SHP77 treated with DMSO at 0.1 percent for 48 hours (cell line): ENCODE results near the gene GPBP1L1.

Experiments
- DNase-seq: peaks from one replicate; lab custom pipeline; 2025; lab: John Stamatoyannopoulos, UW

The GPBP1L1 gene

DNA sequence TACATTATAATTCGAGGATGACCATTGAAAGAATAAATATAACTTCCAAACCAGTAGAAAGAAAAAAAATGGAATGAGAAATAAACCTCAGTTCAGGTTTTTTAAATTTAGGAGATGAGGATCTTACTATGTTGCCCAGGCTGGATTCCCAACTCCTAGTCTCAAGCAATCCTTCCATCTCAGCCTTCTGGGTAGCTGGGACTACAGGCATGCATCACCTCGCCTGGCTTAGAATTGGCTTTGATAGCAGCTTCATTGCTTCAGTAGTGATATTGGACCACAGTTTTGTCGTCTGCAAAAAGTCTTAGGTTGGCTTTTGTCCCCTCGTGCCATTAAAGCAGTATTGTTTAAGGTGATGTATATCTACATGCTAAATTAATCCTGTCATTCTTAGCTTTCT is 99.6 kb downstream of the GPBP1L1 start:
- no peak for DNase-seq

- no peak for DNase-seq
Measured at GRCh38 chr1:45585496-45586075, 100.7 kb downstream of the GPBP1L1 start.

GRCh38 chr1:45585110-45585426 is 101.3 kb downstream of the GPBP1L1 start:
- no peak for DNase-seq

DNA sequence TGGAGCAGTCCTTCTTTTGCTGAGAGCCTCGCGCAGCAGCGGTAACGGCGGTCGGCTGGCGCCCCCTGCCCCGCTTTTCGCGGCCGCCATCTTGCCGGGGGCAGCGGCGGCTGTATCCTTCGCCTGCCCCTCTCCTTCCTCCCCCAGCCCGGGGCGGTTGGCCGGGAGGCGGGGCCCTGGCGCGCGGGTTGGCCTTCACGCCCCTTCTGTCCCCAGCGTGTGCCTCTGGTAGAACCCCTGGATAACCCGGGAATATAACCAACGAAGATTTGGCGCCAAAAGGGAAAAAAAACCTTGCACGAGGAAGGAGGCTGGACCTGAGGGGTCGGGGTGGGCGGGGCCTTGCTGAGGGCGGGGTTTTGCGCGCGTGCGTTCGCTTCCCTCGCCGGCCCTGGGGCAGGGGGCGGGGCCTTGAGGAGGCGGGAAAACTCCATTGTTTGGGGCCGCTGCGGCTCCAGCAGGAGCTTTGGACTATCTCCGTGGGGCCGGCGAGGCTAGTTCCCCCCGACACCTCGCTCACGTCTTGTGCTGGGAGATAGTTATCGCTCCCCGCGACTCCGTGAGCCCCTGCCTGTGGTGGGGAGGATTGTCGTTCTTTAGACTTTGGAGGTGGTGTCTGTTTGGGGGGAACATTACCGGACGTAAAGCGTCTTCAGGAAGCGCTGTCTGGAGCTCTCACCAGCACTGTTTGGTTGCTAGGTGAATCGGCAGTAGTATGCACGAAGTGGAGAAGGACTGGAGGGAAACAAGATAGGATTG is 101.8 kb downstream of the GPBP1L1 start:
- DNase-seq: peak; percentile 62

DNA sequence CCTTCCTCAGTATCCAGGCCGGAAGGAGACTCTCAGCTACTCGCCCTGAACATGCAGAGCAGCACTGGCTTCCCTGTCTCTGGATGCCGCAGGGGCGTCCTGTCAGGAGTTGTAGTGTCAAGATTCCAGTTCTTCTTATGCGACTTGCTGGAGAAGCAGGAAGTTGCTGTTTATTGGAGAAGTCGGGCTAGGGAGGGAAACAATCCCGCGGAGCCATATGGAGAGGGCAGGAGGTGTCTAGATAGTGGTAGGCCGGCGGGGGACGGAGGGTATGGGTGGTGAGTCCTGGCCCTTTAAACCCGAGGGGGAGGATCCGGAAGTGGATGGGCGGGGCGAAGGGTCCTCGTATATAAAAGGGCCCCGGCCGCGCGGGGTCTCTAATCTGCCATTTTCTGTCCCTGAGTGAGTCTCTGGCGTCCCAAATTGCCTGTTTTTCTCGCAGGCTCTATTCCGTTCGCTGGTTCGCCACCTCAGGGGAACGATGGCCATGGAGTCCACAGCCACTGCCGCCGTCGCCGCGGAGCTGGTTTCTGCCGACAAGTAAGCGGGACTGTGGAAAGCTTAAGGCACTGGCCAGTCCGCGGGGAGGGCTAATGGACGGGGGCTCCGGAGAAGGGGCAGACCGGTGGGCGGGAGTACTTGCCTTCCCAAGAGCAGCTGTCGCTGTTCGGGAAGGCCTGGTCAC is 102.5 kb downstream of the GPBP1L1 start, which contains the start of gene NASP:
NASP (plus strand) TSS at position 376 of the 685 bp plus-strand sequence; CDS start at position 482, 106 bp downstream.
- DNase-seq: peak; percentile 64

DNA sequence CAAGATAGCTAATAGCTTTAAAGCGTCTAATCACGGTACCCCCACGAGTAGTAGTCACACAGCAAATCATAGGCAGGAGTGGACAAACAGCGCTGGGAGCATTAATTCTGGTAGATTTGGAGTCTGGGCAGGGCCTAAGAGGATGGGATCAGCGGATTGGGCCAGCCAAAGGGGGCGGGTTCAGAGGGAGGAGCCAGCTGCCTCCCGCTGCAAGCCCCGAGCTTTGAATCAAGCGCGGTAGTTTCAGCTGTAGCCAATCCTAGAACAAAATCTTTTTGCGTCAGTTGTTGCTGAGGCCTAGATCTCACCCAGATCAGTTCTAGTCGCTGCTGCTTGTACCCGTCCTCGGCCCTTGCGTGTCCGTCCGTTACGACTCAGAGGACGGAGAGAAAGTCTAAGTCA is 103.1 kb downstream of the GPBP1L1 start:
- DNase-seq: peak; percentile 93
